DMS114 treated with DMSO at 0.1 percent for 48 hours (cell line): ENCODE results near the gene KLRC2.
"Not testable (repeated sequence)": the region's sequence is repeated elsewhere in the genome, so short reads cannot be mapped to it uniquely, and the experiment has no call there.

Experiments
- DNase-seq: peaks from one replicate; lab custom pipeline; 2025; ENCODE audit not compliant: unreplicated experiment; lab: John Stamatoyannopoulos, UW

The KLRC2 gene

GRCh38 chr12:10406725-10407124 lies 29.1 kb downstream of the KLRC2 start:
- DNase-seq, result no peak

- DNase-seq, result no peak
Observed at GRCh38 chr12:10405294-10405693, 30.5 kb downstream of the KLRC2 start.

GRCh38 chr12:10404798-10405197 lies 31.0 kb downstream of the KLRC2 start:
- DNase-seq, result no peak

- no peak for DNase-seq
Observed at GRCh38 chr12:10400829-10401228, 35.0 kb downstream of the KLRC2 start.

- DNase-seq, result no peak
Observed at GRCh38 chr12:10398168-10398567, 37.6 kb downstream of the KLRC2 start.

GRCh38 chr12:10397296-10397695 lies 38.5 kb downstream of the KLRC2 start:
- no peak for DNase-seq

GRCh38 chr12:10396176-10396575 lies 39.6 kb downstream of the KLRC2 start:
- DNase-seq, result not testable (repeated sequence)

- DNase-seq, result no peak
Observed at GRCh38 chr12:10395390-10395998, 40.3 kb downstream of the KLRC2 start.

GRCh38 chr12:10394531-10395152 lies 41.2 kb downstream of the KLRC2 start:
- DNase-seq, result not testable (repeated sequence)

GRCh38 chr12:10393291-10393690 lies 42.5 kb downstream of the KLRC2 start:
- DNase-seq, result no peak

GRCh38 chr12:10392394-10392930 lies 43.3 kb downstream of the KLRC2 start:
- no peak for DNase-seq

- not testable (repeated sequence) for DNase-seq
Observed at GRCh38 chr12:10390991-10391390, 44.8 kb downstream of the KLRC2 start.

GRCh38 chr12:10389904-10390303 lies 45.9 kb downstream of the KLRC2 start, which contains the start of gene KLRK1:
KLRK1 (minus strand) TSS chr12:10390041; CDS start chr12:10388810, 1,231 bp downstream.
- DNase-seq, result no peak

GRCh38 chr12:10388624-10389413 lies 47.0 kb downstream of the KLRC2 start:
- no peak for DNase-seq

- DNase-seq, result not testable (repeated sequence)
Observed at GRCh38 chr12:10387498-10387897, 48.3 kb downstream of the KLRC2 start.

- no peak for DNase-seq
Observed at GRCh38 chr12:10386857-10387256, 49.0 kb downstream of the KLRC2 start.

GRCh38 chr12:10385166-10385613 lies 50.6 kb downstream of the KLRC2 start:
- DNase-seq, result no peak

GRCh38 chr12:10384191-10384590 lies 51.6 kb downstream of the KLRC2 start:
- no peak for DNase-seq

GRCh38 chr12:10381928-10382628 lies 53.7 kb downstream of the KLRC2 start:
- DNase-seq, result no peak
